ENCODE data around the gene CYP4B1. TPM values are rescaled to one million over a fixed set of nuclear protein-coding genes. Genes with fewer than 3 reads are reported as not detected.

The CYP4B1 gene
- total RNA-seq, 2 donors from 2014 or later = 1.2 TPM; not detected in 1

- no peaks in the 10 kb centered on the region for H3K27me3 ChIP-seq
- no peaks in the 10 kb centered on the region for H3K4me1 ChIP-seq
- no peaks in the 10 kb centered on the region for H3K36me3 ChIP-seq
- intact Hi-C loops (cut with DNase I) = no loop called here
- H3K27ac ChIP-seq = no peak overlapping the region
- H3K9me3 ChIP-seq = no peaks in the 10 kb centered on the region
- no peak overlapping the region for H3K9ac ChIP-seq (ENCODE audit: low read depth in 2 of 2, low read length in 2 of 2)
- DNase-seq = no peak
- no peak overlapping the region for H3K4me3 ChIP-seq
- TF ChIP-seq, protein P1, sequence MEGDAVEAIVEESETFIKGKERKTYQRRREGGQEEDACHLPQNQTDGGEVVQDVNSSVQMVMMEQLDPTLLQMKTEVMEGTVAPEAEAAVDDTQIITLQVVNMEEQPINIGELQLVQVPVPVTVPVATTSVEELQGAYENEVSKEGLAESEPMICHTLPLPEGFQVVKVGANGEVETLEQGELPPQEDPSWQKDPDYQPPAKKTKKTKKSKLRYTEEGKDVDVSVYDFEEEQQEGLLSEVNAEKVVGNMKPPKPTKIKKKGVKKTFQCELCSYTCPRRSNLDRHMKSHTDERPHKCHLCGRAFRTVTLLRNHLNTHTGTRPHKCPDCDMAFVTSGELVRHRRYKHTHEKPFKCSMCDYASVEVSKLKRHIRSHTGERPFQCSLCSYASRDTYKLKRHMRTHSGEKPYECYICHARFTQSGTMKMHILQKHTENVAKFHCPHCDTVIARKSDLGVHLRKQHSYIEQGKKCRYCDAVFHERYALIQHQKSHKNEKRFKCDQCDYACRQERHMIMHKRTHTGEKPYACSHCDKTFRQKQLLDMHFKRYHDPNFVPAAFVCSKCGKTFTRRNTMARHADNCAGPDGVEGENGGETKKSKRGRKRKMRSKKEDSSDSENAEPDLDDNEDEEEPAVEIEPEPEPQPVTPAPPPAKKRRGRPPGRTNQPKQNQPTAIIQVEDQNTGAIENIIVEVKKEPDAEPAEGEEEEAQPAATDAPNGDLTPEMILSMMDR (IDR thresholded peaks at IDR 0.05) = no peak
These were observed 5.4 kb downstream of the CYP4B1 start for GRCh38 chr1:46804027-46804889.

DNA sequence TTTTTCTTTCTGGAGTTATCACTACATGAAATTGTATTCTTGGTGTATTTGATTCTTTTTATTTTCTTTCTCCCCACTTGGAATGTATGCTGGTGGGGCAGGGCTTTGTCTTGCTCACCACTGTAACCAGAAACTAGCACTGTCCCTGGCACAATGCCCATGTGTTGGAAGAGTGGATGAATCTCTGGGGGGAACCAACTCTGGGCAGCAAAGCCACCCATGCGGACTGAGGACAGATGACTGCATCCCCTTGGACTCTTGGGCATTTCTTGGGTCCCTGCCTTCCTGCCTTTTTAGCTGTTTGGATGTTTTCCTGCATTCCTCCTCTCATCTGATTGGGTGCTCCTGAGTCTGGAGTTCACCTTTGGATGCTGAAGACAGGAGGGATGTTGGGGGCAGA is 6.1 kb downstream of the CYP4B1 start:
- intact Hi-C loops (cut with DNase I) = no loop called here
- H3K27ac ChIP-seq = no peak overlapping the region
- no peak for DNase-seq
- no peaks in the 10 kb centered on the region for H3K27me3 ChIP-seq
- no peaks in the 10 kb centered on the region for H3K36me3 ChIP-seq
- no peaks in the 10 kb centered on the region for H3K9me3 ChIP-seq
- H3K4me3 ChIP-seq = no peak overlapping the region
- no peaks in the 10 kb centered on the region for H3K4me1 ChIP-seq
- TF ChIP-seq, protein P1 (IDR thresholded peaks at IDR 0.05) = no peak
- no peak overlapping the region for H3K9ac ChIP-seq (ENCODE audit: low read depth in 2 of 2, low read length in 2 of 2)

GRCh38 chr1:46805755-46806154 is 6.9 kb downstream of the CYP4B1 start:
- intact Hi-C loops (cut with DNase I) = no loop called here
- Histone ChIP-seq H3K4me1 (no peaks in the 10 kb centered on the region), H3K27ac (no peak overlapping the region)

GRCh38 chr1:46806196-46807020 is 7.6 kb downstream of the CYP4B1 start:
- H3K36me3 ChIP-seq = no peaks in the 10 kb centered on the region
- no peaks in the 10 kb centered on the region for H3K4me1 ChIP-seq
- H3K4me3 ChIP-seq = no peak overlapping the region
- no peak overlapping the region for H3K27ac ChIP-seq
- H3K9ac ChIP-seq (ENCODE audit: low read depth in 2 of 2, low read length in 2 of 2) = no peak overlapping the region
- H3K27me3 ChIP-seq = no peaks in the 10 kb centered on the region
- TF ChIP-seq, protein P1 (IDR thresholded peaks at IDR 0.05) = no peak
- no peak for DNase-seq
- intact Hi-C loops (cut with DNase I) = no loop called here
- H3K9me3 ChIP-seq = no peaks in the 10 kb centered on the region

More at GRCh38 chr1:46805755-46806154, 6.9 kb downstream of the CYP4B1 start:
- no peaks in the 10 kb centered on the region for H3K27me3 ChIP-seq
- H3K9ac ChIP-seq (ENCODE audit: low read depth in 2 of 2, low read length in 2 of 2) = no peak overlapping the region
- no peaks in the 10 kb centered on the region for H3K36me3 ChIP-seq
- TF ChIP-seq, protein P1 (IDR thresholded peaks at IDR 0.05) = no peak
- H3K9me3 ChIP-seq = no peaks in the 10 kb centered on the region
- no peak for DNase-seq
- H3K4me3 ChIP-seq = no peak overlapping the region

GRCh38 chr1:46807046-46807972 is 8.5 kb downstream of the CYP4B1 start:
- DNase-seq = no peak
- Histone ChIP-seq H3K27ac (no peak overlapping the region), H3K9ac (ENCODE audit: low read depth in 2 of 2, low read length in 2 of 2) (no peak overlapping the region), H3K36me3 (no peaks in the 10 kb centered on the region), H3K4me1 (no peaks in the 10 kb centered on the region), H3K27me3 (no peaks in the 10 kb centered on the region), H3K9me3 (no peaks in the 10 kb centered on the region), H3K4me3 (no peak overlapping the region)
- TF ChIP-seq, protein P1 (IDR thresholded peaks at IDR 0.05) = no peak
- intact Hi-C loops (cut with DNase I) = no loop called here
